ENCODE data around the gene BTBD16.

DNA sequence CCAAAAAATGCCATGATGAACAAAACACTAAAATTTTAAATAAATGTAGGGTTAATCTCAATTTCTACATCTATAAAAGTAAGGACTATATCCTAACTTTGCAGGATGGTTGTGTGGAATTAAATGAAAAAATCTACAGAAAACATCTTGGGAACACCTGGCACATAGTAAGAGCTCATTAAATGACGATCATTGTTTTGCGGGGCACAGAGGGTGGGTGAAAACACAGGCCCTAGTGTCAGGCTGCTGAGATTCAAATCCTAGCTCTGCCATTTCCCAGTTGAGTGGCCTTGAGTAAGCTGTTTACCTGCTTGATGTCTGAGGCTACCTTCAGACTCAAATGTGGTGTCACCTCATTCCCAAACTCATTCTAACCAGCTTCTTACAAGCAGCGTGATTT, 35.6 kb downstream of the BTBD16 start:
- TF ChIP-seq, protein P1, sequence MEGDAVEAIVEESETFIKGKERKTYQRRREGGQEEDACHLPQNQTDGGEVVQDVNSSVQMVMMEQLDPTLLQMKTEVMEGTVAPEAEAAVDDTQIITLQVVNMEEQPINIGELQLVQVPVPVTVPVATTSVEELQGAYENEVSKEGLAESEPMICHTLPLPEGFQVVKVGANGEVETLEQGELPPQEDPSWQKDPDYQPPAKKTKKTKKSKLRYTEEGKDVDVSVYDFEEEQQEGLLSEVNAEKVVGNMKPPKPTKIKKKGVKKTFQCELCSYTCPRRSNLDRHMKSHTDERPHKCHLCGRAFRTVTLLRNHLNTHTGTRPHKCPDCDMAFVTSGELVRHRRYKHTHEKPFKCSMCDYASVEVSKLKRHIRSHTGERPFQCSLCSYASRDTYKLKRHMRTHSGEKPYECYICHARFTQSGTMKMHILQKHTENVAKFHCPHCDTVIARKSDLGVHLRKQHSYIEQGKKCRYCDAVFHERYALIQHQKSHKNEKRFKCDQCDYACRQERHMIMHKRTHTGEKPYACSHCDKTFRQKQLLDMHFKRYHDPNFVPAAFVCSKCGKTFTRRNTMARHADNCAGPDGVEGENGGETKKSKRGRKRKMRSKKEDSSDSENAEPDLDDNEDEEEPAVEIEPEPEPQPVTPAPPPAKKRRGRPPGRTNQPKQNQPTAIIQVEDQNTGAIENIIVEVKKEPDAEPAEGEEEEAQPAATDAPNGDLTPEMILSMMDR (IDR thresholded peaks at IDR 0.05), result no peak
- TF ChIP-seq POLR2A (IDR thresholded peaks at IDR 0.05), result no peak
- TF ChIP-seq POLR2AphosphoS5 (IDR thresholded peaks at IDR 0.05), result no peak
